Smooth muscle cell (in vitro differentiated cells): ENCODE results near the gene PNRC2. TPM values are rescaled to one million over a fixed set of nuclear protein-coding genes. Genes with fewer than 3 reads are reported as not detected.

ENCODE experiments used
- DNase-seq: peaks from one replicate; lab custom pipeline; 2025; ENCODE audit not compliant: unreplicated experiment; lab: John Stamatoyannopoulos, UW
- H2AFZ ChIP-seq: fragments of 200-600 bp; sonication (generic); 2 replicates; pipeline ENCODE4 v1.6.0; 2016; ENCODE audit warnings: antibody characterized with exemption, low read depth, mild to moderate bottlenecking
- H3F3A ChIP-seq: fragments of 200-600 bp; sonication (generic); 2 replicates; pipeline ENCODE4 v1.6.0; 2017; ENCODE audit warnings: antibody characterized with exemption, low read depth
- H3K27ac ChIP-seq: fragments of 200-600 bp; sonication (generic); 2 replicates; pipeline ENCODE4 v1.5.1; 2016; ENCODE audit warnings: low read depth, mild to moderate bottlenecking
- H3K27me3 ChIP-seq: fragments of 200-600 bp; sonication (generic); 2 replicates; pipeline ENCODE4 v1.6.1; 2016; ENCODE audit warnings: low read depth, mild to moderate bottlenecking
- H3K36me3 ChIP-seq: fragments of 200-600 bp; sonication (generic); 2 replicates; pipeline ENCODE4 v1.5.1; 2016; ENCODE audit warnings: low read depth
- H3K4me1 ChIP-seq: fragments of 200-600 bp; sonication (generic); 2 replicates; pipeline ENCODE4 v1.5.1; 2016; ENCODE audit warnings: low read depth
- H3K4me2 ChIP-seq: fragments of 200-600 bp; sonication (generic); 2 replicates; pipeline ENCODE4 v1.6.0; 2016; ENCODE audit warnings: mild to moderate bottlenecking
- H3K4me3 ChIP-seq: fragments of 200-600 bp; sonication (generic); 2 replicates; pipeline ENCODE4 v1.5.1; 2016; ENCODE audit warnings: mild to moderate bottlenecking
- H3K79me2 ChIP-seq: fragments of 200-600 bp; sonication (generic); 2 replicates; pipeline ENCODE4 v1.6.0; 2016; ENCODE audit warnings: low read depth, mild to moderate bottlenecking
- H3K9ac ChIP-seq: fragments of 200-600 bp; sonication (generic); 2 replicates; pipeline ENCODE4 v1.6.0; 2016; ENCODE audit warnings: low read depth
- H3K9me3 ChIP-seq: fragments of 200-600 bp; sonication (generic); replicated peaks from 2 replicates; pipeline ENCODE4 v1.5.1; 2016; ENCODE audit warnings: low read depth
- H4K20me1 ChIP-seq: fragments of 200-600 bp; sonication (generic); 2 replicates; pipeline ENCODE4 v1.6.0; 2016; ENCODE audit warnings: low read depth
- WGBS: methylation state at CpG from one replicate; pipeline ENCODE4 v1.1.7; 2016; ENCODE audit warnings: low lambda C conversion rate; 5-methylcytosine and 5-hydroxymethylcytosine counted together
- polyA plus RNA-seq: library from polyadenylated mRNA; unstranded; fragments of >200 nt; fragmentation: Nextera tagmentation; extraction: Ambion mirVana; gene quantifications from 2 replicates; pipeline ENCODE4 v1.2.1, GENCODE V29; 2016
- total RNA-seq: library from RNA; depleted of rRNA; stranded (reverse); fragments of >200 nt; gene quantifications from 2 replicates; pipeline ENCODE4 v1.2.3, GENCODE V29; 2014
- TF ChIP-seq, protein P1 (sequence below): fragments of 200-600 bp; sonication (generic); IDR thresholded peaks from 2 replicates; pipeline ENCODE4 v1.5.1; 2017; ENCODE audit warnings: borderline replicate concordance, mild to moderate bottlenecking, antibody characterized with exemption; ENCODE audit not compliant: insufficient read depth, poor library complexity, severe bottlenecking

Gene PNRC2
- total and polyA plus RNA-seq, 2 experiments from 2014 or later: 53.3 to 77.8 TPM

DNA sequence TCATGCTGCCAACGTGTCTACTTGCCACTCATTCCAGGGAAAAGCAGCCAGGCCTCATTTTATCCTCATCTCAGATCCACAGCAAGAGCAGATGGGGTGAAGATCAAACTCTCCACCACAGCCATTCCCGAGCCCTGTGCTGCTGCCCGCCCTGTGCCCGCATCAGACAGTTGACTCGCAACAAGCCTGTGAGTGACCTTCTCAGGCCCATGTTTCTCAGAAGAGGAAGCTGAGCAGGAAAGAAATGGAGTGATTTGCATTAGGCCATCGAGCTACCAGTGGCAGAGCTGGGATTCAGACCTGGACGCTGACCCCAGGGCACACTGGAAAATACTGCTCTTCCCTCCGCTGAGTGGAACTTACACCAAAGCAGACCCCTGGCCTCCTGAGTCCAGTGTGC, 47.7 kb upstream of the PNRC2 start:
- Histone ChIP-seq H2AFZ (no peak overlapping the region), H3K4me3 (no peak overlapping the region)
- 89% methylated on average over 8 of the region's 8 CpGs for WGBS

DNA sequence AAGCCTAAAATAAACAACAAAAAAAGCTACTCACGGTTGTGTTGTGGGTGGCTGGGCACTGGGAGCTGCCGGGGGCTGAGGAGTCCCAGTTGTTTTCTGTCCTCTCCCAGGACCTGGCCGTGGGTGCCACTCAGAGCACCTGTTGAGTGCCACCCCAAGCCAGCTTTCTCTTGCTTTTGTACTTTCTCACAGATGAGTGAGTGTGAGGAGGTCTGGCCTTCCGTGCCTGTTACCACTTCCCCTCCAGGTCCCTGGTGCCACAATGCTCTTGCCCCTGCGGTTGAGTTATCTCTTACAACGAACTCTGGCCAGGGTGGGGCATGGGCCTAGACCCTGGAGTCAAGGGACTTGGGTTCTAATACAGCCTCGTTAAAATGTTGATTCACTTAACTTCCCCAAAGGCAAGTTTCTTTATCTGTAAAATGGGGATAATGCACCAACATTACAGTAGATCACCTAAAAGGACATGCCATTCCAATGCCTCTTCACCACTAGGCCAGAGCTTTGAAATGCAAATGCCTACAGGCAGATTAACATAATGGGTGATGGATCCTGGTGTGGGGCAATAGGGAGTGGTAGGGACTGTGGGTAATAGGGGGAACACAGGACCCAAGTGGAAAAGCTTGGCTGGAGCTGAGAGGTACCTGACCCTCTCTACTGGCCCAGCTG, 46.3 kb upstream of the PNRC2 start, which contains the start of gene CNR2:
CNR2 (minus strand) TSS at position 151 of the 669 bp plus-strand sequence. CDS start 37,745 bp downstream, outside the sequence.
- WGBS: 80% methylated on average over 7 of the region's 7 CpGs
- Histone ChIP-seq H3K4me3 (no peak within 1 kb of the TSS), H4K20me1 (no peaks in the 10 kb centered on the region), H3K79me2 (no peaks in the 10 kb centered on the region), H3K4me2 (no peak within 1 kb of the TSS), H3K9me3 (no peaks in the 10 kb centered on the region), H2AFZ (no peak within 1 kb of the TSS), H3K4me1 (no peaks in the 10 kb centered on the region), H3K36me3 (no peaks in the 10 kb centered on the region), H3F3A (no peaks in the 10 kb centered on the region), H3K27ac (no peak within 1 kb of the TSS), H3K27me3 (no peaks in the 10 kb centered on the region), H3K9ac (no peak within 1 kb of the TSS)
- TF ChIP-seq, protein P1, sequence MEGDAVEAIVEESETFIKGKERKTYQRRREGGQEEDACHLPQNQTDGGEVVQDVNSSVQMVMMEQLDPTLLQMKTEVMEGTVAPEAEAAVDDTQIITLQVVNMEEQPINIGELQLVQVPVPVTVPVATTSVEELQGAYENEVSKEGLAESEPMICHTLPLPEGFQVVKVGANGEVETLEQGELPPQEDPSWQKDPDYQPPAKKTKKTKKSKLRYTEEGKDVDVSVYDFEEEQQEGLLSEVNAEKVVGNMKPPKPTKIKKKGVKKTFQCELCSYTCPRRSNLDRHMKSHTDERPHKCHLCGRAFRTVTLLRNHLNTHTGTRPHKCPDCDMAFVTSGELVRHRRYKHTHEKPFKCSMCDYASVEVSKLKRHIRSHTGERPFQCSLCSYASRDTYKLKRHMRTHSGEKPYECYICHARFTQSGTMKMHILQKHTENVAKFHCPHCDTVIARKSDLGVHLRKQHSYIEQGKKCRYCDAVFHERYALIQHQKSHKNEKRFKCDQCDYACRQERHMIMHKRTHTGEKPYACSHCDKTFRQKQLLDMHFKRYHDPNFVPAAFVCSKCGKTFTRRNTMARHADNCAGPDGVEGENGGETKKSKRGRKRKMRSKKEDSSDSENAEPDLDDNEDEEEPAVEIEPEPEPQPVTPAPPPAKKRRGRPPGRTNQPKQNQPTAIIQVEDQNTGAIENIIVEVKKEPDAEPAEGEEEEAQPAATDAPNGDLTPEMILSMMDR: no peak
- DNase-seq: no peak

More for the DNA sequence above, 47.7 kb upstream of the PNRC2 start:
- Histone ChIP-seq H3K9me3 (no peaks in the 10 kb centered on the region), H3K4me1 (no peaks in the 10 kb centered on the region), H3K36me3 (no peaks in the 10 kb centered on the region), H3F3A (no peaks in the 10 kb centered on the region), H4K20me1 (no peaks in the 10 kb centered on the region), H3K9ac (no peak overlapping the region), H3K27ac (no peak overlapping the region), H3K27me3 (no peaks in the 10 kb centered on the region), H3K4me2 (no peak overlapping the region), H3K79me2 (no peaks in the 10 kb centered on the region)
- TF ChIP-seq, protein P1: no peak
- no peak for DNase-seq

DNA sequence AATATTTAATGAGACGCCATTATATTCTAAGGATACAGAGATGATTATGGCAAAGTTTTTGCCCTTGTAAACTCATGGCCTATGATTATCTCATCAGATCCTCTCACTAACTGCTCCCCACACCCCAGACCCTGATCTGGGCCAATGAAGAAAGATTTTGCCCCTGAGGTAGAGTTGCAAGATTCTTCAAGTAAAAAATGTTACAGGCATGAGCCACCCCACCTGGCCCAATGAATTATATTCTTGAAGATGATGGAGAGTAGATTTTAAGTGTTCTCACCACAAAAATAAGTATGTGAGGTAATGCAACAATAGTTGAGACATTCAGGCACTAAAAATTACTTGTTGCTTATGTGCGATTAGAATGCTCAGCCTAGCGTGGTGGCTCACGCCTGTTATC, 44.7 kb upstream of the PNRC2 start:
- Histone ChIP-seq H3F3A (no peaks in the 10 kb centered on the region), H3K4me1 (no peaks in the 10 kb centered on the region), H4K20me1 (no peaks in the 10 kb centered on the region), H3K4me2 (no peak overlapping the region), H3K79me2 (no peaks in the 10 kb centered on the region), H3K4me3 (no peak overlapping the region), H3K9ac (no peak overlapping the region), H3K9me3 (no peaks in the 10 kb centered on the region), H3K36me3 (no peaks in the 10 kb centered on the region), H3K27me3 (no peaks in the 10 kb centered on the region), H2AFZ (no peak overlapping the region), H3K27ac (no peak overlapping the region)
- no peak for DNase-seq
- TF ChIP-seq, protein P1: no peak
- WGBS: 93% methylated on average over 4 of the region's 4 CpGs

DNA sequence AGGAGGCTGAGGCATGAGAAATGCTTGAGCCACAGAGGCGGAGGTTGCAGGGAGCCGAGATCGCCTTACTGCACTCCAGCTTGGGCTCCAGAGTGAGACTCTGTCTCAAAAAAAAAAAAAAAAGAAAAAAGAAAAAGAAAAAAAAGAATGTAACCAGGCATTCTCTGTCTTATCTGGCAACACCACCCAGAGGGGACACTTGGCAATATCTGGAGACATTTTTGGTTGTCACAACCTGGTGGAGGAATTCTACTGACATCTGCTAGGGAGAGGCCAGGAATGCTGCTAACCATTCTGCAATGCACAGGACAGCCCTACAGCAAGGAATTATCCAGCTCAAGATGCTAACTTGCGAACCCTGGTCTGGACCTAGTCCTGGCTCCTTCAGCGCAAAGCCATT, 44.2 kb upstream of the PNRC2 start:
- H3K27ac ChIP-seq: no peak overlapping the region
- no peaks in the 10 kb centered on the region for H3K79me2 ChIP-seq
- no peaks in the 10 kb centered on the region for H3K4me1 ChIP-seq
- no peak overlapping the region for H3K4me3 ChIP-seq
- TF ChIP-seq, protein P1: no peak
- no peaks in the 10 kb centered on the region for H3K27me3 ChIP-seq
- WGBS: 94% methylated on average over 5 of the region's 5 CpGs
- H3K4me2 ChIP-seq: no peak overlapping the region
- H3K36me3 ChIP-seq: no peaks in the 10 kb centered on the region
- H2AFZ ChIP-seq: no peak overlapping the region
- no peak overlapping the region for H3K9ac ChIP-seq
- no peaks in the 10 kb centered on the region for H4K20me1 ChIP-seq
- DNase-seq: no peak
- no peaks in the 10 kb centered on the region for H3F3A ChIP-seq
- H3K9me3 ChIP-seq: no peaks in the 10 kb centered on the region
